Measurements from ENCODE around the gene CDH24.

DNA sequence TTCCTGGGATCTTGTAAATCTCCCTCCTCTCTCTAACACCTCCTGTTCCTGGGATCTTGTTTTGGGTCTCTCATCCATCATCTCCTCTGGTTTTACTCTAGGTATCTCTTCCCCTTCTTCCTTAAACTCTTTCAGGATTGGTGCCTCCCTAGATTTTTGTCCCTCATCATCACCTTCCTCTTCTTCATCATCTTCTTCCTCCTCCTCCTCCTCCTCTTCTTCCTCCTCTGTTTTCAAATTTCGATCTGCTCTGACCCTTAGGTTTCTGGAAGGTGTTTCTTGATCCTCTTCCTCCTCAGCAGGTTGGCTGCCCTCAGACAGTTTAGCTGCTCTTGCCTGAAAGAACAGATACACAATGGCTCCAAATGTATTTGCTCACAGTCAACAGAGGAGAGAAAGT is 23.2 kb upstream of the CDH24 start:
- TF ChIP-seq, protein P1, sequence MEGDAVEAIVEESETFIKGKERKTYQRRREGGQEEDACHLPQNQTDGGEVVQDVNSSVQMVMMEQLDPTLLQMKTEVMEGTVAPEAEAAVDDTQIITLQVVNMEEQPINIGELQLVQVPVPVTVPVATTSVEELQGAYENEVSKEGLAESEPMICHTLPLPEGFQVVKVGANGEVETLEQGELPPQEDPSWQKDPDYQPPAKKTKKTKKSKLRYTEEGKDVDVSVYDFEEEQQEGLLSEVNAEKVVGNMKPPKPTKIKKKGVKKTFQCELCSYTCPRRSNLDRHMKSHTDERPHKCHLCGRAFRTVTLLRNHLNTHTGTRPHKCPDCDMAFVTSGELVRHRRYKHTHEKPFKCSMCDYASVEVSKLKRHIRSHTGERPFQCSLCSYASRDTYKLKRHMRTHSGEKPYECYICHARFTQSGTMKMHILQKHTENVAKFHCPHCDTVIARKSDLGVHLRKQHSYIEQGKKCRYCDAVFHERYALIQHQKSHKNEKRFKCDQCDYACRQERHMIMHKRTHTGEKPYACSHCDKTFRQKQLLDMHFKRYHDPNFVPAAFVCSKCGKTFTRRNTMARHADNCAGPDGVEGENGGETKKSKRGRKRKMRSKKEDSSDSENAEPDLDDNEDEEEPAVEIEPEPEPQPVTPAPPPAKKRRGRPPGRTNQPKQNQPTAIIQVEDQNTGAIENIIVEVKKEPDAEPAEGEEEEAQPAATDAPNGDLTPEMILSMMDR (IDR thresholded peaks at IDR 0.05) = no peak
- TF ChIP-seq POLR2A (IDR thresholded peaks at IDR 0.05) = no peak

Data from upper lobe of left lung (tissue), 4 donors.